Chondrocyte (in vitro differentiated cells): ENCODE data around the gene EARS2. TPM values are rescaled to one million over a fixed set of nuclear protein-coding genes. Genes with fewer than 3 reads are reported as not detected.
A peak's percentile ranks its signal among the peaks of the same experiment; 100 is the strongest.

ENCODE experiments used
- DNase-seq: peaks from one replicate; pipeline ENCODE4 v3.0.0; 2021; ENCODE audit warnings: mixed read lengths, low spot score
- H3K27ac Mint-ChIP-seq: one replicate; pipeline ENCODE4 v1.8.0; 2021; ENCODE audit warnings: mild to moderate bottlenecking, moderate library complexity, mixed read lengths; ENCODE audit not compliant: unreplicated experiment
- H3K27me3 Mint-ChIP-seq: 2 replicates; pipeline ENCODE4 v1.8.0; 2021; ENCODE audit warnings: low read depth, mixed read lengths
- H3K36me3 Mint-ChIP-seq: 2 replicates; pipeline ENCODE4 v1.8.0; 2021; ENCODE audit warnings: low read depth, mixed read lengths
- H3K4me1 Mint-ChIP-seq: 2 replicates; pipeline ENCODE4 v1.8.0; 2021; ENCODE audit warnings: low read depth, mild to moderate bottlenecking, mixed read lengths
- H3K4me3 Mint-ChIP-seq: one replicate; pipeline ENCODE4 v1.8.0; 2021; ENCODE audit warnings: mild to moderate bottlenecking, moderate library complexity, mixed read lengths; ENCODE audit not compliant: unreplicated experiment
- H3K9me3 Mint-ChIP-seq: 2 replicates; pipeline ENCODE4 v1.8.0; 2021; ENCODE audit warnings: low read depth, mixed read lengths
- CTCF ChIP-seq: fragments of 200-600 bp; sonication (generic); IDR thresholded peaks from 2 replicates; pipeline ENCODE4 v1.5.0; 2021; ENCODE audit warnings: antibody characterized with exemption, mild to moderate bottlenecking, moderate library complexity
- total RNA-seq: library from RNA; stranded (reverse); gene quantifications from 3 replicates; pipeline ENCODE4 v1.2.1, GENCODE V29; 2021

The EARS2 gene
- total RNA-seq, 1 donor from 2014 or later = 13.9 TPM

- no peak overlapping the region for H3K27ac Mint-ChIP-seq
- no peak overlapping the region for H3K4me3 Mint-ChIP-seq
- H3K4me1 Mint-ChIP-seq = peaks cover 10% of the 10 kb centered on the region
- peak; percentile 33 for DNase-seq
- H3K27me3 Mint-ChIP-seq = no peaks in the 10 kb centered on the region
- TF ChIP-seq CTCF = no peak
- peaks cover 21% of the 10 kb centered on the region for H3K36me3 Mint-ChIP-seq
- no peaks in the 10 kb centered on the region for H3K9me3 Mint-ChIP-seq
Measured at GRCh38 chr16:23539984-23540816, 16.9 kb downstream of the EARS2 start.

- Mint-ChIP-seq H3K4me1 (peaks cover 10% of the 10 kb centered on the region), H3K4me3 (no peak overlapping the region), H3K36me3 (peaks cover 24% of the 10 kb centered on the region), H3K27me3 (no peaks in the 10 kb centered on the region), H3K9me3 (no peaks in the 10 kb centered on the region), H3K27ac (peak overlapping the region; percentile 84)
- DNase-seq = peak; percentile 1
- TF ChIP-seq CTCF = no peak
Measured at GRCh38 chr16:23538919-23539278, 18.3 kb downstream of the EARS2 start.

GRCh38 chr16:23537390-23537789 is 19.8 kb downstream of the EARS2 start:
- no peaks in the 10 kb centered on the region for H3K27me3 Mint-ChIP-seq
- H3K36me3 Mint-ChIP-seq = peaks cover 23% of the 10 kb centered on the region
- peaks cover 10% of the 10 kb centered on the region for H3K4me1 Mint-ChIP-seq
- TF ChIP-seq CTCF = no peak
- no peak overlapping the region for H3K4me3 Mint-ChIP-seq
- DNase-seq = peak; percentile 2
- H3K27ac Mint-ChIP-seq = no peak overlapping the region
- H3K9me3 Mint-ChIP-seq = no peaks in the 10 kb centered on the region

GRCh38 chr16:23535901-23536300 is 21.2 kb downstream of the EARS2 start:
- no peaks in the 10 kb centered on the region for H3K27me3 Mint-ChIP-seq
- TF ChIP-seq CTCF = no peak
- H3K4me3 Mint-ChIP-seq = no peak overlapping the region
- peak; percentile 1 for DNase-seq
- no peaks in the 10 kb centered on the region for H3K9me3 Mint-ChIP-seq
- H3K36me3 Mint-ChIP-seq = peaks cover 19% of the 10 kb centered on the region
- peaks cover 10% of the 10 kb centered on the region for H3K4me1 Mint-ChIP-seq
- no peak overlapping the region for H3K27ac Mint-ChIP-seq

GRCh38 chr16:23534868-23535860 is 22.0 kb downstream of the EARS2 start:
- H3K36me3 Mint-ChIP-seq = peaks cover 19% of the 10 kb centered on the region
- TF ChIP-seq CTCF = no peak
- no peak overlapping the region for H3K4me3 Mint-ChIP-seq
- no peak overlapping the region for H3K27ac Mint-ChIP-seq
- DNase-seq = peak; percentile 20
- H3K9me3 Mint-ChIP-seq = no peaks in the 10 kb centered on the region
- peaks cover 10% of the 10 kb centered on the region for H3K4me1 Mint-ChIP-seq
- no peaks in the 10 kb centered on the region for H3K27me3 Mint-ChIP-seq
